H1 (cell line): ENCODE measurements around the gene POLR1C. TPM values are rescaled to one million over a fixed set of nuclear protein-coding genes. Genes with fewer than 3 reads are reported as not detected.

Experiments used
- CEBPB ChIP-seq: IDR thresholded peaks from 2 replicates; pipeline ENCODE4 v1.6.1; 2012; ENCODE audit warnings: low read depth, low read length
- CREB1 ChIP-seq: IDR thresholded peaks from 2 replicates; pipeline ENCODE4 v1.6.1; 2012; ENCODE audit warnings: inconsistent platforms
- EZH2 ChIP-seq: fragments of 200-600 bp; sonication (generic); IDR thresholded peaks from 2 replicates; pipeline ENCODE4 v1.7.1; 2012; ENCODE audit warnings: low read depth, mild to moderate bottlenecking, moderate library complexity, low read length, inconsistent platforms; ENCODE audit not compliant: severe bottlenecking
- GABPA ChIP-seq: IDR thresholded peaks from 2 replicates; pipeline ENCODE4 v1.6.1; 2011; ENCODE audit warnings: mild to moderate bottlenecking, low read length, moderate library complexity, borderline replicate concordance; ENCODE audit not compliant: insufficient read depth
- HDAC2 ChIP-seq, 2 experiments: fragments of 300-600 bp in 1 of 2; sonication (generic) in 1 of 2; IDR thresholded peaks; 2 replicates each; pipeline ENCODE4 v1.6.1; 2011 to 2012; ENCODE audit warnings: low read depth in 2 of 2, low read length in 2 of 2, mild to moderate bottlenecking in 2 of 2, moderate library complexity in 2 of 2, borderline replicate concordance in 1 of 2, inconsistent platforms in 1 of 2
- KDM5A ChIP-seq: fragments of 200-600 bp; IDR thresholded peaks from 2 replicates; pipeline ENCODE4 v1.7.1; 2012; ENCODE audit warnings: mild to moderate bottlenecking, low read length, inconsistent platforms, mixed read lengths
- NANOG ChIP-seq: IDR thresholded peaks from 2 replicates; pipeline ENCODE4 v1.6.1; 2011; ENCODE audit warnings: low read length, low read depth, mild to moderate bottlenecking, inconsistent platforms; ENCODE audit not compliant: insufficient read depth, poor library complexity, severe bottlenecking
- NRF1 ChIP-seq: IDR thresholded peaks from 2 replicates; pipeline ENCODE4 v1.6.1; 2011; ENCODE audit warnings: mild to moderate bottlenecking, low read depth, low read length, improper control_type of control experiment
- RBBP5 ChIP-seq: IDR thresholded peaks from 2 replicates; pipeline ENCODE4 v1.7.1; 2012; ENCODE audit warnings: low read depth, mild to moderate bottlenecking, inconsistent platforms, low read length, moderate library complexity, borderline replicate concordance
- RXRA ChIP-seq: IDR thresholded peaks from 2 replicates; pipeline ENCODE4 v1.6.1; 2011; ENCODE audit warnings: low read depth, mild to moderate bottlenecking, low read length, moderate library complexity; ENCODE audit not compliant: insufficient read depth
- SIX5 ChIP-seq: IDR thresholded peaks from 2 replicates; pipeline ENCODE4 v1.6.1; 2011; ENCODE audit warnings: mild to moderate bottlenecking, low read depth, low read length
- SP1 ChIP-seq: IDR thresholded peaks from 2 replicates; pipeline ENCODE4 v1.6.1; 2011; ENCODE audit warnings: low read depth, low read length
- SRF ChIP-seq: IDR thresholded peaks from 2 replicates; pipeline ENCODE4 v1.6.1; 2011; ENCODE audit warnings: mild to moderate bottlenecking, low read depth, low read length, moderate library complexity
- TAF1 ChIP-seq: IDR thresholded peaks from 2 replicates; pipeline ENCODE4 v1.6.1; 2011; ENCODE audit warnings: mild to moderate bottlenecking, low read depth, low read length
- TAF7 ChIP-seq: optimal IDR thresholded peaks from 2 replicates; pipeline ENCODE3; 2011; ENCODE audit warnings: low read depth, mild to moderate bottlenecking, inconsistent platforms, low read length, moderate library complexity, borderline replicate concordance
- ZNF274 ChIP-seq: IDR thresholded peaks from 2 replicates; pipeline ENCODE4 v1.7.0; 2012; ENCODE audit warnings: low read length, borderline replicate concordance; ENCODE audit errors: extremely low read depth
- polyA plus RNA-seq, 7 experiments: library from polyadenylated mRNA; depleted of rRNA in 3 of 7; stranded (reverse) in 5 of 7; unstranded in 2 of 7; fragments of >200 nt in 5 of 7; fragments of 200-250 nt in 2 of 7; gene quantifications; 1 replicate in 5 of 7; 2 replicates in 1 of 7; 4 replicates in 1 of 7; pipeline versions ENCODE4 v1.2.1 to v1.2.3, GENCODE V29; 2011 to 2013; ENCODE audit warnings: missing spikeins in 2 of 7, mixed read lengths in 2 of 7
- total RNA-seq: library from RNA; stranded (reverse); fragmentation: NEBNext Ultra II Directional; extraction: Animal tissue kit (Norgen Biotek cat#: 25700); gene quantifications from 2 replicates; pipeline ENCODE4 v1.2.1, GENCODE V29; 2021
- TF ChIP-seq, protein P1 (sequence below), 3 experiments: IDR thresholded peaks; 1 replicate in 2 of 3; 2 replicates in 1 of 3; pipeline versions ENCODE4 v1.5.1 to v1.6.1; 2011; ENCODE audit warnings: low read length in 3 of 3, mild to moderate bottlenecking in 3 of 3, inconsistent platforms in 2 of 3, low read depth in 1 of 3, moderate library complexity in 1 of 3; ENCODE audit not compliant: insufficient read depth in 1 of 3; ENCODE audit errors: control extremely low read depth in 1 of 3
- TF ChIP-seq, protein P2 (sequence below): IDR thresholded peaks from 2 replicates; pipeline ENCODE4 v1.6.1; 2012; ENCODE audit warnings: inconsistent platforms

Gene POLR1C
- total and polyA plus RNA-seq, 2 of the 8 experiments (the other 6 are each of a cell fraction or from before 2014, with no cell fraction given): 42.9 to 49.6 TPM

DNA sequence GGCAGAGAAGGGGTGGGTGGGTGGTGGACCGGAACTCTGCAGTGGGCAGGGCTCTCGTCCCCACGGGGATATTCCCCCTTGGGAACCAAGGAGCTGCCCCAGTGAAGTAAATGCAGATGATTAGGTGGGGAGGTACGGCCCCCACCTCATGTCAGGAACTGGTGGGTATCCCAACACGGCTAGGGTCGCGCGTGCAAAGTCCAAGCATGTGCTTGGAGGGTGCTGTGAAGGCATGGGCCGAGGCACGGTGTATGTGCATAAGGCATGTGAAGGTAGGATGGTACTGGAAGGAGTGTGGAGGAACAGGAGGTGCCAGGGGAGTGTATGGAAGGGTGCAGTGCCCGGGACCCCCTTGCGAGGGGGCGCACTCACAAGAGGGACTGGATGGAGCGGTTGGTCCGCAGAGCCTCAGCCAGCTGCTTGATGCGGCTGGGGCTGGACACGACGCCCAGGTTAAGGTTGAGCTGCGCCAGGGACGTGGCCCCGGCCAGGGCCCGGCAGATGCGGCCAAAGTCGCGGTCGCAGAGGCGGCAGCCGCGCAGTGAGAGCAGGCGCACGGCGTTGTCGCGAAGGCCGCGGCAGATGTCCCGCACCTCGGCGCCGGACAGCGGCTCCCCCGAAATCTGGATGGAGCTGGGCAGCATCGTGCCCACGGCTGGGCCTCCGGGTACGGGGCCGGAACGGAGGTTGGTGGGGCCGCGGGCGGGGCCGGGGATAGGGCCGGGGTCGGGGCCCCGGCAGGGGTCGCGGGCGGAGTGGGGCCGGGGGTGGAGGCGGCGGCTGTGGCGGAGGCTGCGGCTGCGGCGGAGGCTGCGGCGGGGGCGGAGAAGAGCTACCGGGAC, 7.5 kb upstream of the POLR1C start (continued):
- no peak for TF ChIP-seq RXRA
- no peak for TF ChIP-seq NANOG
- TF ChIP-seq, protein P1, sequence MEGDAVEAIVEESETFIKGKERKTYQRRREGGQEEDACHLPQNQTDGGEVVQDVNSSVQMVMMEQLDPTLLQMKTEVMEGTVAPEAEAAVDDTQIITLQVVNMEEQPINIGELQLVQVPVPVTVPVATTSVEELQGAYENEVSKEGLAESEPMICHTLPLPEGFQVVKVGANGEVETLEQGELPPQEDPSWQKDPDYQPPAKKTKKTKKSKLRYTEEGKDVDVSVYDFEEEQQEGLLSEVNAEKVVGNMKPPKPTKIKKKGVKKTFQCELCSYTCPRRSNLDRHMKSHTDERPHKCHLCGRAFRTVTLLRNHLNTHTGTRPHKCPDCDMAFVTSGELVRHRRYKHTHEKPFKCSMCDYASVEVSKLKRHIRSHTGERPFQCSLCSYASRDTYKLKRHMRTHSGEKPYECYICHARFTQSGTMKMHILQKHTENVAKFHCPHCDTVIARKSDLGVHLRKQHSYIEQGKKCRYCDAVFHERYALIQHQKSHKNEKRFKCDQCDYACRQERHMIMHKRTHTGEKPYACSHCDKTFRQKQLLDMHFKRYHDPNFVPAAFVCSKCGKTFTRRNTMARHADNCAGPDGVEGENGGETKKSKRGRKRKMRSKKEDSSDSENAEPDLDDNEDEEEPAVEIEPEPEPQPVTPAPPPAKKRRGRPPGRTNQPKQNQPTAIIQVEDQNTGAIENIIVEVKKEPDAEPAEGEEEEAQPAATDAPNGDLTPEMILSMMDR (IDR thresholded peaks at IDR 0.05; ENCODE audit: control extremely low read depth in 1 of 3, insufficient read depth in 1 of 3, low read depth in 1 of 3, low read length in 3 of 3): peak in 1 of 3 experiments; percentile 14; a peak in 1 of 4 replicates
- TF ChIP-seq CREB1: 0 out of 2 replicates have a peak, but pooled peaks have one; percentile 11
- TF ChIP-seq EZH2: peak; percentile 59
- no peak for TF ChIP-seq CEBPB
- TF ChIP-seq KDM5A: no peak
- 0 out of 2 replicates have a peak, but pooled peaks have one; percentile 37 for TF ChIP-seq GABPA
- 0 out of 2 replicates have a peak, but pooled peaks have one; percentile 22 for TF ChIP-seq RBBP5
- TF ChIP-seq NRF1: no peak
- no peak for TF ChIP-seq SP1
- TF ChIP-seq ZNF274: no peak
- TF ChIP-seq SIX5: no peak
- TF ChIP-seq TAF1: no peak
- TF ChIP-seq TAF7: no peak
- TF ChIP-seq, protein P2, sequence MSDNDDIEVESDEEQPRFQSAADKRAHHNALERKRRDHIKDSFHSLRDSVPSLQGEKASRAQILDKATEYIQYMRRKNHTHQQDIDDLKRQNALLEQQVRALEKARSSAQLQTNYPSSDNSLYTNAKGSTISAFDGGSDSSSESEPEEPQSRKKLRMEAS: peak; percentile 56
- TF ChIP-seq SRF: no peak
- no peak for TF ChIP-seq HDAC2 (IDR thresholded peaks at IDR 0.05; ENCODE audit: borderline replicate concordance in 1 of 2, low read depth in 2 of 2, low read length in 2 of 2)
